ENCODE measurements around the gene ABCG2.
"Not testable (repeated sequence)": the region's sequence is repeated elsewhere in the genome, so short reads cannot be mapped to it uniquely, and the experiment has no call there.

Gene ABCG2

DNA sequence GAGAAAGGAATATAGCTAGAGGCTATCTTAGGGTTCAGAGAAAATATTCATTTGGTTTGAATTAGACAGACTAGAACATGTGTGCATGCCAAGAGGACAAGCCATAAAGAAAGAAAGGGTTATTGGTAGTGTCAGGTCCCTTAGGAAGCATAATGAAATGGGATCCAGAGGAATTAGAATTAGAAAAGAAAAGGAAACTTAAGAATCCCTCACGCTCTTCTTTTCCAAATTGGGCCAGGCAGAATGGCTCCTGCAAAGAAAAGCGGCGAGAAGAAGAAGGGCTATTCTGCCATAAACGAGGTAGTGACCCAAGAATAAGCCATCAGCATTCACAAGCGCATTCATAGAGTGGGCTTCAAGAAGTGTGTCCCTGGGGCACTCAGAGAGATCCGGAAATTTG is 4.9 kb upstream of the ABCG2 start:
- no peak for DNase-seq

DNA sequence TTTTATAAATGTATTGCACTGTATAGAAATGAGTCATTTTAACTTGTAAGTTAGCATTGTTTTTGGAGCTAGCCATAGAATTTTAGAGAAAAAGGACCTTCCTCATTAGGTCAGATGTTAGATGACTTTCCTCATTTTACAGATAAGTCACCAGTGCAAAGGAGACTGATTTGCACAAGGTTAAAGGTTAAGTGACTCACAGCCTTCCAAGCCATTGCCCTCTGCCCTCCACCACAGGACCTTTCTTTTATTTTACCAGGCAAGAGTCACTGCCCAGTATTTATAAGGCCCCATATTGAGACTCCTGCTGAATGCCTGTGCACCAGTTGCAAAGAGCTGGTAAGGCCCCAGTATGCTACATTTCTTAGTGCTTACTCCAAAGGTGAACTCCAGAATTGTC is 4.2 kb upstream of the ABCG2 start:
- peak; percentile 77 for DNase-seq

DNA sequence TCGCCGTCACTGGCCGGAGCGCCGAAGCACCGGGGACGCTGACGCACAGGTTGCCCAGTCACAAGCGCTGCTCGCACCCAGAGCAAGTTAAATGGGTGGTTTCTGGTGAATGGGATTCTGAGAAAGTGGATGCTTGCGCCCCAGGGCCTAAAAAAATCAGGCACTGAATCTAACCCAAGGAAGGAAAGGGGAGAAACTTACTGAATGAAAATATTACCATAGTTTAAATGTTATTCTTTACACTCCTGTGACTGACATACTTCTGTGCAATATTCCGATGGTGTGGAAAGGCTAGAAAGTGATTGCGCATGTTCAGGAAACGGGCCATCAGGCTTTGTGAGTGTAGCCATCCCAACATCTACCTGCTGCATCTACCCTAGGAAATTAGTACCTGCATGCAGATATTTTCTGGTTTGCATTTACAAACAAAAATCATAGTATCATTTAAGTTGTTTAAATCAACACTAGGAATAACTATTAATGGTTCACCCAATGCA is 838 bp upstream of the ABCG2 start:
- peak; percentile 14 for DNase-seq

DNA sequence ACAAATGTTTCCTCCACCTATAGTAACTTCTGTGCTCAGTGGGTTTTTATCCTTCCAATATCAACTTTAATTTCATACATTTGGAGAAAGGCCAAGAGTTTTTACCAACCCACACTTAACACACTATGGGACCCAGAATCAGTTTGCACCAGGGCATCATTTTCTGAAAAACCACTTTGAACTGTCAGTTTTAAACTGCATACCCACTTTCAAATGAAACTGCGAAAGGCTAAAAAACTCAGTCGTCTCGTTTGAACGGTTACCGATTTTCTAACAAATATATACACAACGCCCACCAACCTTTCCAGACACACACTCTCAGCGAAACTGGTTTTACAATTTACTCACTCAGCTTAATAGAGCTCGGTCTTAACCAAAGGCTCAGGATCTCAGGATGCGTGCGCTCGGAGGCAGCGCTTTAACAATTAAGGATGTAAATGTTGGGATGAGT is 376 bp downstream of the ABCG2 start:
- no peak for DNase-seq

DNA sequence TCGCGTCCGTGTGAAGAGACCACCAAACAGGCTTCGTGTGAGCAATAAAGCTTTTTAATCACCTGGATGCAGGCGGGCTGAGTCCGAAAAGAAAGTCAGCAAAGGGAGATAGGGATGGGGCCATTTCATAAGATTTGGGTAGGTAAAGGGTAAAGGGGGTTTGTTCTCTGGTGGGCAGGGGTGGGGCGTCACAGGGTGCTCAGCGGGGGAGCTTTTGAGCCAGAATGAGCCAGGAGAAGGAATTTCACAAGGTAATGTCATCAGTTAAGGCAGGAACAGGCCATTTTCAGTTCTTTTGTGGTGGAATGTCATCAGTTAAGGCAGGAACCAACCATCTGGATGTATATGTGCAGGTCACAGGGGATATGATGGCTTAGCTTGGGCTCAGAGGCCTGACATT is 6.1 kb downstream of the ABCG2 start:
- not testable (repeated sequence) for DNase-seq

DNA sequence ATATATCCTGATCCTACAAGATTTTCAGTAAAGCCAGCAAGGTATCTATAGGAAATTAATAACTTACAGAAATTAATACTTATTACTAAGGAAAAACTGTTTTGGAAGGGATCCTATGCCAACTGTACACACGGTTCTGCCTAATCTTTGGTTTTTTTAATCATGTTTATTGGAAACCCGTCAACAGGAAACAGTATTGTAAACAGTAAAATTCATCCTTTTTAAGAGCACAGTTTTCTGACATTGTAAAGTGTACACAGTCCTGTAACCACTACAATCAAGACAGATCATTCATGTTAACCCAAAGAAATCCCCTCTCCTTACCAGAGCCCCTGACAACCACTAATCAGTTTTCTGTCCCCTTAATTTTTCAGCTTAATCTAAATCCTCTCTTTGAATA is 9.9 kb downstream of the ABCG2 start:
- DNase-seq, result no peak

DNA sequence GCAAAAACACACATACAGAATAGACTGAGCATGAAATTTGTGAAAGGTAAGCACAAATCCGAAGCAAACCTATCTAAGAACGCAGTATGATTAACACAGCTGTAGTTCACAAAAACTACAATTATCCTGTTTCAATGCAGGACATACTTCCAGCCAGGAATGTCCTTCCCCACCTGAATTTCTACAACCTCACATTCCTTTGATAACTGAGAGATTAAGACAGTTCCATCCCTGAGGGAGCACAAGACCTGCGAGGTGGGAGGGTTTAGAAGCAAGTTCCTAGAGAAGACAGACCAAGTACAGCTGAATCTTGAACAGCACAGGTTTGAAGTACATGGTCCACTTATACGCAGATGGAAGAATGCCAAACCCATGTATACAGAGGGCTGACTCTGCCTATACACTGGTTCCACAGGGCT is 10.6 kb downstream of the ABCG2 start:
- no peak for DNase-seq

DNA sequence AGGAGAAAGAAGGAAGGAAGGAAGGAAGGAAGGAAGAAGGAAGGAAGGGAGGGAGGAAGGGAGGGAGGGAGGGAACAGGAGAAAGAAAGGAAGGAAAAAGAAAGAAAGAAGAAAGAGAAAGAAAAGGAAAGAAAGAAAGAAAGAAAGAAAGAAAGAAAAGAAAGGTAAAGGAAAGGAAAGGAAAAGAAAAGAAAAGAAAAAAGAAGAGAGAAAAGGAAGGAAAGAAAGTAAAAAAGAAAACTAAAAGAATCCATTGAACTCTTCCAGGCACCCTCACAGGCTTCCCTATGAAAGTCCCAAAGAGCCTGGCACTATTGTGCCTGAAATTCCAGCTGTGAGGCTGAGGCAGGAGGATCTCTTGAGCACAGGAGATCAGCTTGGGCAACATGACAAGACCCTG is 11.5 kb downstream of the ABCG2 start:
- DNase-seq, result no peak

DNA sequence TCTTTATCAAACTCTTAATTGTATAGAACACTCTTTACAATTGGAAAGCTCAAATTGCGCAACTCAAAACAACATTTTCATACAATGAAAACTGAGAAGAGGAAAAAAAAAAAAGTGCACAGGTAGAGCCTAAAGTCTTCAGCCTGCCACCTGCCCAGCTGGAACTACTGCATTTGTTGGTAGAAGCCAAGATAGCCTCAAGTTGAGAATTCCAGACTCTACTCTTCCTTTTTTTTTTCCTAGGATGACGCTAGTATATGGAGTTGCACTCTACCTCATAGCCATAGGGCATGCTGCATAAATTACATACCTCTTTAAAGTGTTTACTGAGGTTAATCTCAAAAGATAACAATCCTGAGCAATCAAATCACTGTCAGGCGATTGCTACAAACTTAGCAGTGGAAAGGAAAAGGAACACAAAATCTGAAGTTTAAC is 13.6 kb downstream of the ABCG2 start:
- no peak for DNase-seq

DNA sequence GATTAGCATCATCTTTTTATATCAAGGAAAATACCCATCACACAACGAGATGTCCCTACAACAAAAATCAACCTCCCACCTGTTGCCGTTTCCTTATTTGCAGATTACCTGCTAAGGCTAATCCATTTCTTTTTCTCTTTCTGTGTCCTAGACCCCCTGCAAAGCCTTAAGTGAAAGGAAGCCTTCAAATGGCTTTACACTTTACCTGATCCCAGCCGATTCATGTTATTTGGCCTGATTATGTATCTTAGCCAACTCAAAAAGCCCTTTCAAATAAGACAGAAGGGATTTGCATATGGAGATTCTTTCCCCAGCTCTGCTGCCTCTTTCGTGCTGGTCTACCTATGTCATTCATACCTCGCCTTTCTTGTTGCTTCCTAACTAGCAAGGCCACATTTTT is 14.4 kb downstream of the ABCG2 start:
- DNase-seq, result no peak

DNA sequence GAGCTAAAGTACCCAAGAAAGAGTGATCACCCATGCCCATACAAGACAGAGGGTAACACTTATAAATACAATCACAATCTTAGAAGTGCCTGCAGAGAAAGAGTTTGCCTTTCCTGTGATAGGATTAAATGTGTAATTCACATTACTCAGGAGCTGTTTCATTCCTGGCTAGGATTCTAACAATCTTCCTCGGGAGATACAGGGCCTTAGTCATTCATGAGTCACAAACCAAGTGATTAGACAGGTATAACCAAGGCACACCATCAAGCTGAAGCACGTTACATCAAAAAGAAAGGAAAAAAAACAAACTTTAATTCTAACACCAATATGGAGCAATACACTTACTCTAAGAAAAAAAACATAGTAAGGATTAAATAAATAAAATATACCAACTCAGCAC is 14.9 kb downstream of the ABCG2 start:
- no peak for DNase-seq

DNA sequence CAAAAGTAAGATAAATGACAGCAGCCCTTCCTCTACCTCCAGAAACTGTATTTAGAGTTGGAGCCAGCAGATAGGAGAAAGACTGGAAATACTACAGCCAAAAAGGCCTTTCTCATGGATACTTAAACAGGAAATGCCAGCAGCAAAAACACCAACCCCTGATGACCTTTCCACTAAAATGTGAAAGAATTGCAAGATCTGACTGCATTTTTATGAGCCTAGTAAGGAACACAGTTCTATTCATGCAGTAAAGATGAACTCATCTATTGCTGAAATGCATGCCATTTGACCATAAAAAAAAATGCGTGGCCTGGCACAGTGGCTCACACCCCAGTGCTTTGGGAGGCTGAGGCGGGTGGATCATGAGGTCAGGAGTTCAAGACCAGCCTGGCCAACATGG is 19.9 kb downstream of the ABCG2 start:
- DNase-seq, result no peak

DNA sequence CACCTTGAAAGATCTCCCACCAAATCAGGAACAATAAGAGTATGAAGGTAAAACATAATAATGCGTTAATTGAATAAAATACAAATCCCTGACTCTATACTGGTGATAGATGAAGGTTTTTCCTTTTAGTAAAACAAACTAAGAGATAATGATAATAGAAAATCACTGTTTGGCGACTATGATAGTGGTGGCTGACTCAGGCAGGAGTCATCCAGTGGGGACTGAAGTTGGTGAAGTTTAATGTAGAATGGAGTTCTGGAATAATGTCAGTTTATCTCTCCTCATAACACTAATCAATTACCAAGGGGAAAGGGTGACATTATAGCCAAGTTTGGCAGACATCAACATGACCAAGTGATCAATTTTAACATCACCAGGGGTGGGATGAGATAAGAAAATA is 21.3 kb downstream of the ABCG2 start:
- no peak for DNase-seq

DNA sequence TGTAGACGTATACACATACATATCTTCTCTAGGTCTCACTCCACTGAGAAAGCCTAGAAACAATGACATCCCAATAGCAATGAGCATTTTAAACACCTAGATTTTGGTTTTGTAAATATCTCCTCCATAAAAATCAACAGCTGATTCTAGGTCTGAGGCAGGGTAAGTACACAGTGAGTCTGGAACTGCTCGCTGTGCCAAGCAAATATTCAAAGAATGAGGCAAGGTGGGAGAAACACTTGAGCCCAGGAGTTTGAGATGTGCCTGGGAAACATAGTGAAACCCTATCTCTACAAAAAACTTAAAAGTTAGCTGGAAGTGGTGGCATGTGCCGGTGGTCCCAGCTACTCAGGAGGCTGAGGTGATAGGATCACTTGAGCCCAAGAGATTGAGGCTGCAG is 22.2 kb downstream of the ABCG2 start:
- DNase-seq, result no peak

DNA sequence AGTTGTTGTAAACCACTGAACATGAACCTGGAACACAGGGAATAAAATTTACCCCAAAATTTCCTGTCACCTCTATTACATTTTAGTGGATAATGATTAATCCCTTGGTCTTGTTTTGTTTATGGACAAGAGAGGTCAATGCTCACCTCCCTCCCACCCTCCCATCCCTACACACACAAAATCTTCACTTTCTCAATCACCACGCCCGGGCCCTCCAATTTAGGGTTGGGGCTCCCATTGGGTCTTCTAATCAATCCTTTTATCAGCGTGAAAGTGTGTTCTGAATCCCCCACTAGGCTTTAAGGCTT is 23.1 kb downstream of the ABCG2 start:
- no peak for DNase-seq

DNA sequence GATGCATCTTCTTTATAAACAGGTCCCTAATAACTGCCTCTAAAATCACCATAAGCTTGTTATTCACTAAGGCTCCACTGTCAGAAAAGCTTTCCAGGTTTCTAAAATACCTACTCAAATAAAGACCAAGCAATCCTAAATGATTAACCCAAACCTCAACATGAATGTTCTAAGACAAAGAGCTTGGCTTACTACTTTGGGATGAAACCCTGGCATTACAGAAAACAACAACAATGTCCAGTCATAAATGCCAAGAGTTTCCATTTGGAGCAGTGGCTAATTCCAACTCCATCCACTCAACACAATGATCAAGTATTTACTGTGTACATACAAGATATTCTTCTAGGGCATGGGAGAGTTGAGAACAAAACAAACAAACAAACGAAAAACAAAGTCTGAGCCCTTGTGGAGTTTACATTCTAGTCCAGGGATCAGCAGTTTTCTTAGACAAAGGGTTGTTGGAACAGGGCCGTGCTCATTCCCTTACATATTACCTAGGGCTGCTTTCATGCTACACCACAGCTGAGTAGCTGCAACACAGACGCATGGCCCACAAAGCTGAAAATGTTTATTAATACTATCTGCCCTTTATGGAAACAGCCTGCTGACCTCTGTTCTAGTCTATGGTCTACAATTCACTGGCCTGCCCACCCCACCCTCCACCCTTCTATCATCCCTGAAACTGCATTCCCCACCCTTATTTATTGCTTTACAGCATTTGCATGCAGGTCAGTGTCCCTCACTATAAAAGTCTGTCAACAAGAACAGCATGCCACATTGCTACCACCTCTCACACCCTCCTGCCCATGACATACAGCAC is 23.7 kb downstream of the ABCG2 start:
- no peak for DNase-seq

DNA sequence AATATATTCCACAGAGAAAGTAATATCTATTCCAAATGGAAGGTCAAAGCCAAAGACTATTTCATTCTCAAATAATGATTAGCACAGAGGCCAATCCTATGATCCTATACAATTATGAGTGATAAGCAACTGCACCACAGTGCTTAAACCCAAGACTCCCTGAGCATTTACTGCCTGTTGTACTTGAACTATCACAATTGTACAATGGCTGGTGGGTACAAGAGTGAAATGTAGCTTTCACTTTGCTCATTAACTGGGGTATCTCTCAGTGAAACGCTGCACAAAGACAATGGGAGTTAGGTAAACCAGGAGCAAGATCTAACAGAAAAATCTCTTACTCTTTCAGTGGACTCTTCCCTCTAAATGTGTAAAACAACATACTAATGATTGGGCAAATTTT is 24.3 kb downstream of the ABCG2 start:
- DNase-seq, result no peak

DNA sequence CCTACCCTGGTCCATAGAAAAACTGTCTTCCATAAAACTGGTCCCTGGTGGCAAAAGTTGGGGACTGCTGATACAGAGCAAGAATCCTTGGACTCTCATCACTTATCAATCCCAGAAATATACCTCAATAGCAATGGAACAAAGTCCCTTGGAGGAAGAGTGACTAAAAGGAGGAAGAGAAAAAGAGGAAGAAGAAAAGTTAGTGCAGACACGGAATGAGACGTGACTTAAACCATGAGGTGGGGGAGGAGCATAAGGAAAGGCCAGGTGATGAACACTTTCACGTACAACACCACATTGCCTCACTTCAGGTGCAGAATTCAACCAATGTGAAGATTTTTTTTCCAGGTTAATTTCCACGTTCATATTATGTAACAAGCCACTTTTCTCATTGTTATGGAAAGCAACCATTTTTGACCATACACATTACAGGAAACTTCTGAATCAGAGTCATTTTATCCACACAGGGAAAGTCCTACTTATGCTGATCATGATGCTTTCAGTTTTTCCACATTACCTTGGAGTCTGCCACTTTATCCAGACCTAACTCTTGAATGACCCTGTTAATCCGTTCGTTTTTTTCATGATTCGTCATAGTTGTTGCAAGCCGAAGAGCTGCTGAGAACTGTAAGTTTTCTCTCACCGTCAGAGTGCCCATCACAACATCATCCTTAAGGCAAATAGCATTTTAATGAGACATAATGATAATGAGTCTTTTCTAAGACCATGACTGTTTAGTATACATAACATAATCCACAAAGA is 27.7 kb downstream of the ABCG2 start:
- peak; percentile 18 for DNase-seq

DNA sequence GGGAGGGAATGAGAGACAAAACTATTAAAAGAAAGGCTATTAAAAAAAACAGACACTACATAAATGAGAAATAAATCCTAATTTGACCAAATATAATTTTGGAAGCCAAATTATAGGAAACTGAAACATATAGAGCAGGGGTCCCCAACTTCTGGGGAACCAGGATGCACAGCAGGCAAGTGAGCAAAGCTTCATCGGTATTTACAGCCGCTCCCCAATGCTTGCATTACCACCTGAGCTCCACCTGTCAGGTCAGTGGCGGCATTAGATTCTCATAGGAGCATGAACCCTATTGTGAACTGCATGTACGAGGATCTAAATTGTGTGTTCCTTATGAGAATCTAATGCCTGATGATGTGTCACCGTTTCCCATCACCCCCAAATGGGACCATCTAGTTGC is 28.4 kb downstream of the ABCG2 start:
- DNase-seq, result no peak

DNA sequence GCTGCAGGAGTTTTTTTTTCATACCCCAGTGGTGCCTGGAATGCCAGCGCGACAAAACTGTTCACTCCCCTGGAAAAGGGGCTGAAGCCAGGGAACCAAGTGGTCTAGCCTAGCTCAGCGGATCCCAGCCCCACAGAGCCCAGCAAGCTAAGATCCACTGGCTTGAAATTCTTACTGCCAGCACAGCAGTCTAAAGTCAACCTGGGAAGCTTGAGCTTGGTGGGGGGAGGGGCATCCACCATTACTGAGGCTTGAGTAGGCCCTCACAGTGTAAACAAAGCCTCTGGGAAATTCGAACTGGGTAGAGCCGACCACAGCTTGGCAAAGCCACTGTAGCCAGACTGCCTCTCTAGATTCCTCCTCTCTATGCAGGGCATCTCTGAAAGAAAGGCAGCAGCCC is 36.2 kb downstream of the ABCG2 start:
- DNase-seq, result not testable (repeated sequence)

DNA sequence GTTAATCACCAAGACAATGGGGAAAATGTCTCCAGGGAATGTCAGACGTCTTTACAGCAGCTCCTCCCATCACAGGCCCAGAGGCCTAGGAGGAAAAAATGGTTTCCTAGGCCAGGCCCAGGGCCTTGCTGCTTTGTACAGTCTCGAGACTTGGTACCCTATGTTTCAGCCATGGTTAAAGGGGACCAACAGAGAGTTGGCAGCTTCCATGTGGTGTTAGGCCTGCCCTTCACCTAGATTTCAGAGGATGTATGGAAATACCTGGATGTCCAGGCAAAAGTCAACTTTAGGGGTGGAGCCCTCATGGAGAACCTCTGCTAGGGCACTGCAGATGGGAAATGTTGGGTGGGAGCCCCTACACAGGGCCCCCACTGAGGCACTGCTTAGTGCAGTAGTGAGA is 38.5 kb downstream of the ABCG2 start:
- DNase-seq, result no peak

DNA sequence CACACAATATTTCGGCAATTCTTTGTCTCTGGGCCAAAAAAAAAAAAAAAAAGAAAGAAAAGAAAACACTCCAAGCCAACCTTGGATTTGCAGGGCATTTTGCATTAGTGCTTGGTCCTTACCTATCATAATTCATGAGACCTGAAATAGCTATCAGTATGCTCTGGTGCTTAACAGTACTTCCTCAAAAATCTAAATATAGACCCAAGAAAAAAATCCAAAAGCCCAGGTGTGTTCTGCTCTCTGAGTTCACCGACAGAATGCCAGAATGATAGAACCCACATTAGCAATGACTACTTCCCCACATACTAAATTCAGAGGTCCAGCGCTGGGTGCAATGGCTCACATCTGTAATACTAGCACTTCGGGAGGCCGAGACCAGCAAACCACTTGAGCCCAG is 42.9 kb downstream of the ABCG2 start:
- DNase-seq, result no peak

DNA sequence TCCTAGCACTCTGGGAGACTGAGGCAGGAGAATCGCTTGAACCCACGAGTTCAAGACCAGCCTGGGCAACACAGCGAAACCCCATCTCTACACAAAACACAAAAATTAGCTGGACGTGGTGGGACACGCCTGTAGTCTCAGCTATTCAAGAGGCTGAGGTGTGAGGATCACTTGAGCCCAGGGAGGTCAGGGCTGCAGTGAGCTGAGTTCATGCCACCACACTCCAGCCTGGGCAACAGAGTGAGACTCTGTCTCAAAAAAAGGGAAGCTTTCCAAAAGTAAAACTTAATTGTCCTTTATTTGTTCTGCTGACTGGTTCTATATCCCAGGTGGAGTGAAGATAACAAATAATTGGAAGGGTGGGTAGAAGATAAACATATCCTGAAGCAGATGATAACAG is 45.6 kb downstream of the ABCG2 start:
- DNase-seq, result no peak

DNA sequence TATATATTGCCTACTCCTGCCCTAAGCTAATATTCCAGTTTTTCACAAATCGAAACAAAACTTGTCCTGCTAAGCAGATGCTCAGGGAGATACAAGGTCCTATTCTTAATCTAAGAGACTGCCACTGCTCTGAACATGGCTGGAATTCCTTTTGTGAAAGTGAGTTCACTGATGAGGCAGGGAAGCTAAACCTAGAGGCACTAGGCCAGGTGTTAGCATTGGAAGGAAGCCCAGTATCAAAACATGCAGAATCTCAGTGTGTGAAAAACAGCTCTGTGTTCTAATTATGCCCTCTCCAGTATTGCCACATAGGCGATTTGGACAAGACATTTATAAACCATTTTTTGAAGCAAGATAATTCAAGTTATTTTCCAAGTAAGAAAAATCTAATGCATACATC is 47.6 kb downstream of the ABCG2 start:
- no peak for DNase-seq
